Measurements from ENCODE around the gene URI1. TPM values are rescaled to one million over a fixed set of nuclear protein-coding genes. Genes with fewer than 3 reads are reported as not detected.
"Not testable (repeated sequence)": the region's sequence is repeated elsewhere in the genome, so short reads cannot be mapped to it uniquely, and the experiment has no call there.

URI1 gene
- total RNA-seq, 1 donor from 2014 or later = 47.1 TPM

DNA sequence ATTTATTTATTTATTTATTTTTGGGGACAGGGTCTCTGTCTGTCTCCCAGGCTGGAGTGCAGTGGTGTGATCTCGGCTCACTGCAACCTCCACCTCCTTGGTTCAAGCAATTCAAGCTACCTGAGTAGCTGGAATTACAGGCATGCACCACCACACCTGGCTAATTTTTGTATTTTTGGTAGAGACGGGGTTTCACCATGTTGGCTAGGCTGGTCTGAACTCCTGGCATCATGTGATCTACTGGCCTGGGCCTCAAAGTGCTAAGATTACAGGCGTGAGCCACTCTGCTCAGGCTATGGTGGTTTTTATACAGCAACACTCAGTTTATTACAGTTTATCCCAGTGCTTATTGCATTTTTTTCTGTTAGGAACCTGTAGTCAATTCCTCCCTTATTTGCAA lies 24.1 kb downstream of the URI1 start:
- intact Hi-C loops (cut with DNase I); DNase-seq (ENCODE audit: low spot score): not testable (repeated sequence)

- intact Hi-C loops (cut with DNase I) = no loop called here
- DNase-seq (ENCODE audit: low spot score) = no peak
These were observed 24.7 kb downstream of the URI1 start for GRCh38 chr19:29966588-29967249.

DNA sequence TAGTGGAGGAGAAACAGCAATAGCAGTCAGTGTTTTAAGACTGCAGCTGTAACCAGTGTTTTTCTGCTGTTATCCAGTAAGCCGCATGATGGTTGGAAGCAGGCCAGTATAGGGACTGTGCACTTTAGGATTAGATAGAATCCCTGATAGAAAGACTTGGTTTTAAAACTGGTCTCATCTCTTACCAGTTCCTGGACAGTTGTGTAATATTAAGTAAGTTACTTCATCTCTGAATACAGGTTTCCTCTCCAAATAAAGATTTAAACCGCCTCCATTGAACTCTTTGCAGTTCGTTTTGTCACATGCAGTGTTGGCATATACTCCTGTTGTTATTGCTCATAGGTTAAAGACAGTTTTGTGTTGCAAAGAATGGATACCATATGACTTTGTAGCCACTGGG lies 25.6 kb downstream of the URI1 start:
- no peak for DNase-seq (ENCODE audit: low spot score)
- intact Hi-C loops (cut with DNase I) = no loop called here

DNA sequence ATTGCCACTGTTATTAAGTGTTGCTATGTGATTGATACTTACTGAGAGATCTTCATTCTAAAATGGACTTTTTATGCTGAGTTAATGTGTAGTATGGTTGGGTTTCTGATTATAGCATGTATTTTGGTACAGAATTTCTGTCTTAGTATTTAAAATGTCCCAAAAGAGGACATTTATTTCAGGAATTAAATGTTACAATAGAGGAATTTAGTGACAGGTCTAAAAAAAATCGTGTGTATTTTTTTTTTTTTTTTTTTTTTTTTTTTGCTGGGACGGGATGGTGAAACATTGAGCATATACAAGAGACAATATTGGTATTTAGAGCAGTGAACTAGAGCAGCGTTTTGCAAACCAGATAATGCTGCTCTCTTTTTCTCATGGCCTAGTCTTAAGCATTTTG lies 27.9 kb downstream of the URI1 start:
- no peak for DNase-seq (ENCODE audit: low spot score)
- intact Hi-C loops (cut with DNase I) = no loop called here

DNA sequence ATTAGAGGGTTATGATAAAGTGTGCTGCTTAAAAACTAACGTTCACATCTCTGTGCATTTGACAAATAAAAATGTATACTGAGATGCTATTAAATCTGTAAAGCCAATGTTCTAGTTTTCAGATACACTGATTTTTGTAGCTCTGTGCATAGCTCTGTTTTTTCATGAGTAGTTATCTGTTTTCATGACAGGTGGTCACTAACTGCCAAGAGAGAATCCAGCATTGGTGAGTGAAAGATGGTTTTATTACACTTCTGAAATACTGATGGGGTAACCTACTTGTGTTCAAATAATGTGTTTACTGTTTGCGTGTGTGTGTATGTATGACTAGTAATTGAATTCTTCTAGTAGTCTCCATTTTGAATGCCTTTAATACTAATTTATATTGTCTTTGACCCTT lies 29.0 kb downstream of the URI1 start:
- no peak for DNase-seq (ENCODE audit: low spot score)
- intact Hi-C loops (cut with DNase I) = no loop called here

- intact Hi-C loops (cut with DNase I) = no loop called here
- no peak for DNase-seq (ENCODE audit: low spot score)
These were observed 29.6 kb downstream of the URI1 start for GRCh38 chr19:29971648-29972047.

DNA sequence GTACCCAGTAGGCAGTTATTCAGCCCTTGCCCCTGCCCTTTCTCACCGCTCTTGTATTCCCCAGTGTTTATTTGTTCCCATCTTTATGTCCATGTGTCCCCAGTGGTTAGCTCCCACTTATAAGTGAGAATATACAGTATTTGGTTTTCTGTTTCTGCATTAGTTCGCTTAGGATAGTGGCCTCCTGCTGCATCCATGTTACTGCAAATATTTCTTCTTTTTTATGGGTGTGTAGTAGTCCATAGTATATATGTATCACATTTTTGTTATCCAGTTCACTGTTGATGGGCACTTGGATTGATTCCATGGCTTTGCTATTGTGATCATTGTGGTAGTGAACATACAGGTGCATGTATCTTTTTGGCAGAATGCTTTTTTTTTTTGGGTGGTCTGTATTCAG lies 32.7 kb downstream of the URI1 start:
- no peak for DNase-seq (ENCODE audit: low spot score)
- intact Hi-C loops (cut with DNase I) = no loop called here

DNA sequence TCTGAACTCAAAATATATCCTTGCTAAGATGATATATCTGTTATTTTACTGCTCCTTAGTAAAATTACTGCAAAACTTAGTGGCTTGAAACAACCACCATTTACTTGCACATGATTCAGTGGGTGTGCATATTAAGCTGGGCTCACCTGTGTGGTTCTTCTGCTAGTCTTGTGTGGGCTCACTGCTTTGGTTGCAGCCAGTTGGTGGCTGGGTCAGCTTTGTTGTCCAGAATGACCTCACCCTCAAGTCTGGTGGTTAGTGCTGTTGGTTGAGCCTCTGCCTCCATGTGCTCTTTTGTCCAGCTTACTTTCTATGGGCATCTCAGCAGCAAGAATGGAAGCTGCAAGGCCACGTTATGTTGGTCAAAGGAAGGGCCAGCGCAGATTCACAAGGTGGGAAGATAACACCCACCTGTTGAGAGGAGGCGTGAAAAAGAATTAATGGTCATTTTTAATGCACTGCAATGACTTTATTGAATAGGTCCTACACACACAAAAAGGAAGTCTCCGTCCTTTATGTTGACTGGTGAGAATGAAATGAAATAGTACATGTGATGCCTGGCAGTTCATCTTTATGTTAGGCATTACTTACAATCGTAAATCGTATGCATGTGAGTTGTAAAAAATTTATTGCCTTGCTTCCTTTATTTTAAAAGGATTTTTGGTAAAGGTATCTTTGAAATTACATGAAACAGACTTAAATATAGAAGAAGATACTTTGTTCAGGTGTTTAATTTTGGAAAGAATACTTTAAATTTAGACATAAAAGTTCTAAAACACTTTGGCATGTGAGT lies 34.3 kb downstream of the URI1 start:
- intact Hi-C loops (cut with DNase I) = no loop called here
- no peak for DNase-seq (ENCODE audit: low spot score)

GRCh38 chr19:29978080-29978479 lies 36.0 kb downstream of the URI1 start:
- intact Hi-C loops (cut with DNase I) = no loop called here
- DNase-seq (ENCODE audit: low spot score) = no peak

DNA sequence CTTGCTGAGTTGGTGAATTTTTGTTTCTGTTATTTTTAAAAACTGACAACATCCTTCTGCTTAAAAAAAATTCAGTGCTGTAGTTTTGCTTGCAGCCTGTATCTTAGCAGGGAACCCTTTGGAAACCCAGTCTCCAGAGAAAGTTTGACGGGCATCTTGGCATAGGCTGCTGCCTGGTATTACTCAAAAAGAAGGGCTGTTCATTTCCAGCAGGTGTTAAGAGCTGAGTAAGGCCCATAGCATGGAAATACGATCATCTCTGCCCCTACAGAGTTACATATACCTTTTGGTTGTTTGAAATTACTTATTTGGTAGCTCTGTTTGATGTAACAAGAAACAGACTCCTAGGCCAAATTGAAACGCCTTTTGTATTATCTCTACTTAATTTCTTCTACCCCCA lies 41.5 kb downstream of the URI1 start:
- intact Hi-C loops (cut with DNase I) = no loop called here
- DNase-seq (ENCODE audit: low spot score) = no peak

DNA sequence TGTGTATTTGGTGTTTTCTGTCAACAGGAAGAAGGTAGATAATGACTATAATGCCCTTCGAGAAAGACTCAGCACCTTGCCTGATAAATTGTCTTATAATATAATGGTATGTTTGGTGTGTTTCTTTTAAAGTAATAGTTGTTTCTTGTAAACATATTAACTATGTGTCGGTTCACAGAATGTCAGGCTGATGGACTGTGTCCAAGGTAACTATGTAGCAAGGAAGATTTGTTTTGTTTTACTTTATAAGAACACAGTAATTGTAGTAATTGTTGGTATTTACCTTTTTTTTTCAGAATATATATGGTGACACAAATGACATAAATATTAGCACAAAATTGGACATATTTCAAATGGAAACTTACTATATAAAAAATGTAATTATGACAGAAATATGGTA lies 43.2 kb downstream of the URI1 start:
- intact Hi-C loops (cut with DNase I) = no loop called here
- DNase-seq (ENCODE audit: low spot score) = no peak

DNA sequence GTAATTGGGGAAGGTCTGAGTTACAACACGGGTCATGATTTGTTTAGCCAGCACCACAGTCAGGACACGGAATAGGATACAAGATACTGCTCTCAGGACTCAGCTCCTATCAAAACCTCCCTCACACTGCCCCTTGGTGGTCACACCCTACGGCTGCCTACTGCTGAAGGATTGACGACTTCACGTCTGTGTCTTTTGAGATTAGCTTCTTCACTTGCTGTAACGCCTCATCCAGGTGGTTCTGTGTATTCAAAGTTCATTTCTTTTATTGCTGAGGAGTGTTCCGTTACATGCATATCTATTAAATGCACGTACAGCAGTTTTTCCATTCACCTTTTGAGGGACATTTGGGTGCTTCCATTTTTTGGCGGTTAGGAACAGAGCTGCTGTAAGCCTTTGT lies 46.3 kb downstream of the URI1 start:
- intact Hi-C loops (cut with DNase I) = no loop called here

GRCh38 chr19:29992233-29992867 lies 50.3 kb downstream of the URI1 start:
- intact Hi-C loops (cut with DNase I) = no loop called here

More for the DNA sequence above, 46.3 kb downstream of the URI1 start:
- no peak for DNase-seq (ENCODE audit: low spot score)

GRCh38 chr19:29999490-29999889 lies 57.5 kb downstream of the URI1 start:
- intact Hi-C loops (cut with DNase I) = no loop called here

More at GRCh38 chr19:29992233-29992867, 50.3 kb downstream of the URI1 start:
- no peak for DNase-seq (ENCODE audit: low spot score)

GRCh38 chr19:30000862-30001261 lies 58.8 kb downstream of the URI1 start:
- no peak for DNase-seq (ENCODE audit: low spot score)
- intact Hi-C loops (cut with DNase I) = no loop called here

More at GRCh38 chr19:29999490-29999889, 57.5 kb downstream of the URI1 start:
- no peak for DNase-seq (ENCODE audit: low spot score)

- intact Hi-C loops (cut with DNase I) = no loop called here
These were observed 59.3 kb downstream of the URI1 start for GRCh38 chr19:30001301-30001700.

GRCh38 chr19:30001791-30002190 lies 59.8 kb downstream of the URI1 start:
- DNase-seq (ENCODE audit: low spot score) = no peak
- intact Hi-C loops (cut with DNase I) = no loop called here

More at GRCh38 chr19:30001301-30001700, 59.3 kb downstream of the URI1 start:
- DNase-seq (ENCODE audit: low spot score) = no peak

DNA sequence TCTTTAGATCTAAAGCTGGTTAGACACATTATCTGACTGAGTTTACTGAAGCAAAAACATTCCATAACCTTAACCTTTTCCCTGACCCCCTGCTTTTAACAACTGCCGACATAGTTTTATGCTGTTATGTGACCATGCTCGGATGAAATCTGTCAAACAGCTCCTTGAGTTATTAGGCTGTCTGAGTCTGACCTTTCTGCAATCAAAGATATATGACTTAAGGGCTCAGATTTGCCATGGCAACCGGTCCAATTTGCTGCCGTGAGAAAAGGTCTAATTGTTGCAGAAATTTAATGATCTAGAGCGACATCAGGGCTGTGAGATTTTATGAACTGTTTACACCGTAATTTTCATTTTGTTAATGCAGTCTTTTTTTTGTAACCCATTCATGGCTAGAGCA lies 61.8 kb downstream of the URI1 start:
- intact Hi-C loops (cut with DNase I) = no loop called here
- DNase-seq (ENCODE audit: low spot score) = no peak

DNA sequence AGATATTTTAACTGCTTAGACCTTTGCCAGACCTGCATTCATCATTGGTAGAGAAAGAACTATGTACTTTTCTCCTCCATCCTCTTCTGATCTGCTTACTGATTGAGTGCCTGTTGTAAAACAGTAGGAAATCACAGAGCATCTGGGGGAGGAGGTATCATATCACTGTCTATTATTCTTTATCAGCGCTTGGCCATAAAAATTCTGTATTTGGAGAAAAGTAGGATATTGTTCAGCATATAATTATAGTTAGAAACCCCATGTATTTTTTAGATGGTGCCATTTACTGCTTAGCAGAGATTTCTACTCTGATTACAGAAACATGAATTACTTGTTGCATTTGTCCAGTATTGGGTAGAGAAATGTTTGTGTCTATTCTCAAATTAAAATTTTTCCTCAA lies 62.4 kb downstream of the URI1 start:
- DNase-seq (ENCODE audit: low spot score) = no peak
- intact Hi-C loops (cut with DNase I) = no loop called here

DNA sequence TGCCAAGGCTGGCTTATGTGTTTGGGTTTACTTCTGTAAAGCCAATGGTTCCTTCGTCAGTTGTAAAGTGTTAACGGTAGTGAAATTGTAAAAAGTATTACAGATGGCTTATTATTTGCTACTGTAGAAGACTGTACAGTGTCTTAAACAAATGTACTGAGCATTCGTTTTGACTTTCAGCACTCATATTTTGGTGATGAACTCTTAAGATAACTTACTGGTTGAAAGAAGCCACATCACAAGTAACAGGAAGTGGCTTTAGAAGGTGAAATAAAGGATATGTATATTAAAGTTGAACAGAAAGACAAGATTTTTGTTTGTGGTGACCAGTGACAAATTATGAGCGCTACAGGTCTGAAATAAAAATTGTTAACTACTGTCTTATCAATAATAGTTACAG lies 64.2 kb downstream of the URI1 start:
- no peak for DNase-seq (ENCODE audit: low spot score)
- intact Hi-C loops (cut with DNase I) = no loop called here

GRCh38 chr19:30008169-30008568 lies 66.1 kb downstream of the URI1 start:
- DNase-seq (ENCODE audit: low spot score) = no peak
- intact Hi-C loops (cut with DNase I) = no loop called here
